Lower lobe of right lung (tissue), 2 donors: Measurements from ENCODE around the gene WDR62. TPM values are rescaled to one million over a fixed set of nuclear protein-coding genes. Genes with fewer than 3 reads are reported as not detected.

Experiments used
- ATAC-seq, 2 donors: fragments of 200-7000 bp; cut with Tn5 transposase; one replicate each; pipeline ENCODE4 v1.9.1; 2020 to 2022; ENCODE audit warnings: mild to moderate bottlenecking in 2 of 2, moderate library complexity in 2 of 2
- DNase-seq: peaks from one replicate; pipeline ENCODE4 v3.0.0-alpha.2; 2020
- H3K27ac ChIP-seq: fragments of 200-600 bp; one replicate; pipeline ENCODE4 v1.8.0; 2022
- H3K27me3 ChIP-seq: fragments of 200-600 bp; one replicate; pipeline ENCODE4 v1.8.0; 2022; ENCODE audit warnings: low read depth
- H3K36me3 ChIP-seq: fragments of 200-600 bp; one replicate; pipeline ENCODE4 v1.8.0; 2022; ENCODE audit warnings: mild to moderate bottlenecking
- H3K4me1 ChIP-seq: fragments of 200-600 bp; one replicate; pipeline ENCODE4 v1.8.0; 2022
- H3K4me3 ChIP-seq: fragments of 200-600 bp; one replicate; pipeline ENCODE4 v1.8.0; 2022; ENCODE audit warnings: mild to moderate bottlenecking
- H3K9me3 ChIP-seq: fragments of 200-600 bp; one replicate; pipeline ENCODE4 v1.8.0; 2022
- CTCF ChIP-seq: fragments of 200-600 bp; IDR thresholded peaks from one replicate; pipeline ENCODE4 v1.8.0; 2022; ENCODE audit warnings: antibody characterized with exemption, mild to moderate bottlenecking
- intact Hi-C: fragments of 100-400 bp; cut with DNase I; formaldehyde crosslinking; loops from one replicate; pipeline ENCODE4 v1.11.0; 2022
- total RNA-seq: library from RNA; stranded (reverse); fragmentation: NEBNext Ultra II Directional; extraction: Animal tissue kit (Norgen Biotek cat#: 25700); gene quantifications from one replicate; pipeline ENCODE4 v1.2.1, GENCODE V29; 2021
- donor health status: DM: no; HTN: yes; CAD: no; lungs with severe emphysema.

The WDR62 gene
- total RNA-seq, 1 donor from 2014 or later: 1.3 TPM

- H3K4me3 ChIP-seq: no peak overlapping the region
- intact Hi-C loops: no loop called here
- no peaks in the 10 kb centered on the region for H3K27me3 ChIP-seq
- H3K9me3 ChIP-seq: no peaks in the 10 kb centered on the region
- no peak overlapping the region for H3K27ac ChIP-seq
- peaks cover 83% of the 10 kb centered on the region for H3K36me3 ChIP-seq
- DNase-seq (no peak), ATAC-seq (no peak)
- no peak for TF ChIP-seq CTCF
- H3K4me1 ChIP-seq: peaks cover 11% of the 10 kb centered on the region
Measured at GRCh38 chr19:36144624-36145023, 89.9 kb downstream of the WDR62 start.

GRCh38 chr19:36149673-36150406 lies 95.1 kb downstream of the WDR62 start:
- intact Hi-C loops: no loop called here

GRCh38 chr19:36150586-36150985 lies 95.9 kb downstream of the WDR62 start:
- H3K27ac ChIP-seq: peak overlapping the region; percentile 94
- intact Hi-C loops: no loop called here
- ATAC-seq (no peak), DNase-seq (no peak)
- H3K4me1 ChIP-seq: peaks cover 19% of the 10 kb centered on the region
- no peak overlapping the region for H3K4me3 ChIP-seq
- TF ChIP-seq CTCF: no peak
- H3K9me3 ChIP-seq: no peaks in the 10 kb centered on the region
- H3K27me3 ChIP-seq: no peaks in the 10 kb centered on the region
- H3K36me3 ChIP-seq: peaks cover 58% of the 10 kb centered on the region

More at GRCh38 chr19:36149673-36150406, 95.1 kb downstream of the WDR62 start:
- Histone ChIP-seq H3K27ac (no peak overlapping the region), H3K9me3 (no peaks in the 10 kb centered on the region), H3K4me3 (no peak overlapping the region), H3K27me3 (no peaks in the 10 kb centered on the region), H3K36me3 (peaks cover 66% of the 10 kb centered on the region), H3K4me1 (peaks cover 19% of the 10 kb centered on the region)
- no peak for DNase-seq
- peak; percentile 4 for ATAC-seq
- no peak for TF ChIP-seq CTCF

GRCh38 chr19:36151144-36152018 lies 96.7 kb downstream of the WDR62 start:
- no peaks in the 10 kb centered on the region for H3K9me3 ChIP-seq
- peaks cover 19% of the 10 kb centered on the region for H3K4me1 ChIP-seq
- DNase-seq (no peak), ATAC-seq (peak; percentile 52 to 59)
- peak overlapping the region; percentile 94 for H3K27ac ChIP-seq
- H3K4me3 ChIP-seq: peak overlapping the region; percentile 63
- TF ChIP-seq CTCF: no peak
- intact Hi-C loops: no loop called here
- peaks cover 50% of the 10 kb centered on the region for H3K36me3 ChIP-seq
- H3K27me3 ChIP-seq: no peaks in the 10 kb centered on the region

GRCh38 chr19:36152019-36152351 lies 97.3 kb downstream of the WDR62 start:
- Histone ChIP-seq H3K4me1 (peaks cover 19% of the 10 kb centered on the region), H3K27ac (peak overlapping the region; percentile 94), H3K9me3 (no peaks in the 10 kb centered on the region), H3K27me3 (no peaks in the 10 kb centered on the region), H3K36me3 (peaks cover 44% of the 10 kb centered on the region), H3K4me3 (peak overlapping the region; percentile 63)
- TF ChIP-seq CTCF: no peak
- DNase-seq: no peak
- intact Hi-C loops: no loop called here
- peak; percentile 4 to 9 for ATAC-seq
